ENCODE results near the gene FGF1.

The FGF1 gene

DNA sequence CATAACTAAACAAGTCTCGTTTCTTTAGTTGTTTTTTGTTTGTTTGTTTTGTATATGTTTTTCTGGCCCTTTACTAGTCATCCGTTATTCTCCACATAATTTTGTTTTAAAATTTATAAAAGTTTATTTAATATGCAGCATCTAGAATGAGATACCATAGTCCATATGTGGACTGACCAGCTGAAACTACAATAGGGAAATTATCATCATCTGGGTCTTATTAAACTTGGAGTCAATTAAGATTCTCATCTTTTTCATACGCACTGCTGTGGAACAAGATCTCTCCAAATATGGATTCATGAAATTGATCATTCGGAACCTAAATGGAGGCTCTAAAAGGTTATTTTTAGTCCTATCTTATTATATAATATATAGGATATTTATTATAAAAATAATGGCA, 99.3 kb downstream of the FGF1 start:
- H3K36me3 ChIP-seq (ENCODE audit: control insufficient read depth in 2 of 2, insufficient read depth in 1 of 2, low read length in 2 of 2) = no peaks in the 10 kb centered on the region
- no peak for TF ChIP-seq ZNF514 (tag by site-specific recombination; IDR thresholded peaks at IDR 0.05)
- TF ChIP-seq ZNF19 (tag by site-specific recombination; IDR thresholded peaks at IDR 0.05; ENCODE audit: low read depth) = no peak
- TF ChIP-seq ZNF266 (tag by site-specific recombination; IDR thresholded peaks at IDR 0.05; ENCODE audit: low read depth) = no peak
- TF ChIP-seq, protein P1, sequence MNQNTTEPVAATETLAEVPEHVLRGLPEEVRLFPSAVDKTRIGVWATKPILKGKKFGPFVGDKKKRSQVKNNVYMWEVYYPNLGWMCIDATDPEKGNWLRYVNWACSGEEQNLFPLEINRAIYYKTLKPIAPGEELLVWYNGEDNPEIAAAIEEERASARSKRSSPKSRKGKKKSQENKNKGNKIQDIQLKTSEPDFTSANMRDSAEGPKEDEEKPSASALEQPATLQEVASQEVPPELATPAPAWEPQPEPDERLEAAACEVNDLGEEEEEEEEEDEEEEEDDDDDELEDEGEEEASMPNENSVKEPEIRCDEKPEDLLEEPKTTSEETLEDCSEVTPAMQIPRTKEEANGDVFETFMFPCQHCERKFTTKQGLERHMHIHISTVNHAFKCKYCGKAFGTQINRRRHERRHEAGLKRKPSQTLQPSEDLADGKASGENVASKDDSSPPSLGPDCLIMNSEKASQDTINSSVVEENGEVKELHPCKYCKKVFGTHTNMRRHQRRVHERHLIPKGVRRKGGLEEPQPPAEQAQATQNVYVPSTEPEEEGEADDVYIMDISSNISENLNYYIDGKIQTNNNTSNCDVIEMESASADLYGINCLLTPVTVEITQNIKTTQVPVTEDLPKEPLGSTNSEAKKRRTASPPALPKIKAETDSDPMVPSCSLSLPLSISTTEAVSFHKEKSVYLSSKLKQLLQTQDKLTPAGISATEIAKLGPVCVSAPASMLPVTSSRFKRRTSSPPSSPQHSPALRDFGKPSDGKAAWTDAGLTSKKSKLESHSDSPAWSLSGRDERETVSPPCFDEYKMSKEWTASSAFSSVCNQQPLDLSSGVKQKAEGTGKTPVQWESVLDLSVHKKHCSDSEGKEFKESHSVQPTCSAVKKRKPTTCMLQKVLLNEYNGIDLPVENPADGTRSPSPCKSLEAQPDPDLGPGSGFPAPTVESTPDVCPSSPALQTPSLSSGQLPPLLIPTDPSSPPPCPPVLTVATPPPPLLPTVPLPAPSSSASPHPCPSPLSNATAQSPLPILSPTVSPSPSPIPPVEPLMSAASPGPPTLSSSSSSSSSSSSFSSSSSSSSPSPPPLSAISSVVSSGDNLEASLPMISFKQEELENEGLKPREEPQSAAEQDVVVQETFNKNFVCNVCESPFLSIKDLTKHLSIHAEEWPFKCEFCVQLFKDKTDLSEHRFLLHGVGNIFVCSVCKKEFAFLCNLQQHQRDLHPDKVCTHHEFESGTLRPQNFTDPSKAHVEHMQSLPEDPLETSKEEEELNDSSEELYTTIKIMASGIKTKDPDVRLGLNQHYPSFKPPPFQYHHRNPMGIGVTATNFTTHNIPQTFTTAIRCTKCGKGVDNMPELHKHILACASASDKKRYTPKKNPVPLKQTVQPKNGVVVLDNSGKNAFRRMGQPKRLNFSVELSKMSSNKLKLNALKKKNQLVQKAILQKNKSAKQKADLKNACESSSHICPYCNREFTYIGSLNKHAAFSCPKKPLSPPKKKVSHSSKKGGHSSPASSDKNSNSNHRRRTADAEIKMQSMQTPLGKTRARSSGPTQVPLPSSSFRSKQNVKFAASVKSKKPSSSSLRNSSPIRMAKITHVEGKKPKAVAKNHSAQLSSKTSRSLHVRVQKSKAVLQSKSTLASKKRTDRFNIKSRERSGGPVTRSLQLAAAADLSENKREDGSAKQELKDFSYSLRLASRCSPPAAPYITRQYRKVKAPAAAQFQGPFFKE (tag by site-specific recombination; IDR thresholded peaks at IDR 0.05; ENCODE audit: borderline replicate concordance) = no peak
- TF ChIP-seq ZSCAN23 (tag by site-specific recombination; IDR thresholded peaks at IDR 0.05) = no peak
- TF ChIP-seq REPIN1 (tag by site-specific recombination; IDR thresholded peaks at IDR 0.05; ENCODE audit: low read depth) = no peak
- no peak for TF ChIP-seq ZNF626 (tag by site-specific recombination; IDR thresholded peaks at IDR 0.05)
- TF ChIP-seq ZNF48 (tag by site-specific recombination; IDR thresholded peaks at IDR 0.05) = no peak
- no peak for TF ChIP-seq ZNF677 (tag by site-specific recombination; IDR thresholded peaks at IDR 0.05)
- no peak for TF ChIP-seq ZNF138 (tag by site-specific recombination; IDR thresholded peaks at IDR 0.05; ENCODE audit: borderline replicate concordance)
- no peak for TF ChIP-seq ZNF777 (tag by site-specific recombination; IDR thresholded peaks at IDR 0.05; ENCODE audit: borderline replicate concordance)
- no peak for TF ChIP-seq ZNF133 (tag by site-specific recombination; IDR thresholded peaks at IDR 0.05)
- no peak for TF ChIP-seq ZNF843 (tag by site-specific recombination; IDR thresholded peaks at IDR 0.05)
- no peak for TF ChIP-seq SP3 (tag by site-specific recombination; IDR thresholded peaks at IDR 0.05)
- no peak for TF ChIP-seq ZXDB (tag by site-specific recombination; IDR thresholded peaks at IDR 0.05)
- TF ChIP-seq, protein P2, sequence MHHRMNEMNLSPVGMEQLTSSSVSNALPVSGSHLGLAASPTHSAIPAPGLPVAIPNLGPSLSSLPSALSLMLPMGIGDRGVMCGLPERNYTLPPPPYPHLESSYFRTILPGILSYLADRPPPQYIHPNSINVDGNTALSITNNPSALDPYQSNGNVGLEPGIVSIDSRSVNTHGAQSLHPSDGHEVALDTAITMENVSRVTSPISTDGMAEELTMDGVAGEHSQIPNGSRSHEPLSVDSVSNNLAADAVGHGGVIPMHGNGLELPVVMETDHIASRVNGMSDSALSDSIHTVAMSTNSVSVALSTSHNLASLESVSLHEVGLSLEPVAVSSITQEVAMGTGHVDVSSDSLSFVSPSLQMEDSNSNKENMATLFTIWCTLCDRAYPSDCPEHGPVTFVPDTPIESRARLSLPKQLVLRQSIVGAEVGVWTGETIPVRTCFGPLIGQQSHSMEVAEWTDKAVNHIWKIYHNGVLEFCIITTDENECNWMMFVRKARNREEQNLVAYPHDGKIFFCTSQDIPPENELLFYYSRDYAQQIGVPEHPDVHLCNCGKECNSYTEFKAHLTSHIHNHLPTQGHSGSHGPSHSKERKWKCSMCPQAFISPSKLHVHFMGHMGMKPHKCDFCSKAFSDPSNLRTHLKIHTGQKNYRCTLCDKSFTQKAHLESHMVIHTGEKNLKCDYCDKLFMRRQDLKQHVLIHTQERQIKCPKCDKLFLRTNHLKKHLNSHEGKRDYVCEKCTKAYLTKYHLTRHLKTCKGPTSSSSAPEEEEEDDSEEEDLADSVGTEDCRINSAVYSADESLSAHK (tag by site-specific recombination; IDR thresholded peaks at IDR 0.05) = no peak
- TF ChIP-seq, protein P3, sequence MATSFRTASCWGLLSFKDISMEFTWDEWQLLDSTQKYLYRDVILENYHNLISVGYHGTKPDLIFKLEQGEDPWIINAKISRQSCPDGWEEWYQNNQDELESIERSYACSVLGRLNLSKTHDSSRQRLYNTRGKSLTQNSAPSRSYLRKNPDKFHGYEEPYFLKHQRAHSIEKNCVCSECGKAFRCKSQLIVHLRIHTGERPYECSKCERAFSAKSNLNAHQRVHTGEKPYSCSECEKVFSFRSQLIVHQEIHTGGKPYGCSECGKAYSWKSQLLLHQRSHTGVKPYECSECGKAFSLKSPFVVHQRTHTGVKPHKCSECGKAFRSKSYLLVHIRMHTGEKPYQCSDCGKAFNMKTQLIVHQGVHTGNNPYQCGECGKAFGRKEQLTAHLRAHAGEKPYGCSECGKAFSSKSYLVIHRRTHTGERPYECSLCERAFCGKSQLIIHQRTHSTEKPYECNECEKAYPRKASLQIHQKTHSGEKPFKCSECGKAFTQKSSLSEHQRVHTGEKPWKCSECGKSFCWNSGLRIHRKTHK (tag by site-specific recombination; IDR thresholded peaks at IDR 0.05) = no peak
- TF ChIP-seq, protein P4, sequence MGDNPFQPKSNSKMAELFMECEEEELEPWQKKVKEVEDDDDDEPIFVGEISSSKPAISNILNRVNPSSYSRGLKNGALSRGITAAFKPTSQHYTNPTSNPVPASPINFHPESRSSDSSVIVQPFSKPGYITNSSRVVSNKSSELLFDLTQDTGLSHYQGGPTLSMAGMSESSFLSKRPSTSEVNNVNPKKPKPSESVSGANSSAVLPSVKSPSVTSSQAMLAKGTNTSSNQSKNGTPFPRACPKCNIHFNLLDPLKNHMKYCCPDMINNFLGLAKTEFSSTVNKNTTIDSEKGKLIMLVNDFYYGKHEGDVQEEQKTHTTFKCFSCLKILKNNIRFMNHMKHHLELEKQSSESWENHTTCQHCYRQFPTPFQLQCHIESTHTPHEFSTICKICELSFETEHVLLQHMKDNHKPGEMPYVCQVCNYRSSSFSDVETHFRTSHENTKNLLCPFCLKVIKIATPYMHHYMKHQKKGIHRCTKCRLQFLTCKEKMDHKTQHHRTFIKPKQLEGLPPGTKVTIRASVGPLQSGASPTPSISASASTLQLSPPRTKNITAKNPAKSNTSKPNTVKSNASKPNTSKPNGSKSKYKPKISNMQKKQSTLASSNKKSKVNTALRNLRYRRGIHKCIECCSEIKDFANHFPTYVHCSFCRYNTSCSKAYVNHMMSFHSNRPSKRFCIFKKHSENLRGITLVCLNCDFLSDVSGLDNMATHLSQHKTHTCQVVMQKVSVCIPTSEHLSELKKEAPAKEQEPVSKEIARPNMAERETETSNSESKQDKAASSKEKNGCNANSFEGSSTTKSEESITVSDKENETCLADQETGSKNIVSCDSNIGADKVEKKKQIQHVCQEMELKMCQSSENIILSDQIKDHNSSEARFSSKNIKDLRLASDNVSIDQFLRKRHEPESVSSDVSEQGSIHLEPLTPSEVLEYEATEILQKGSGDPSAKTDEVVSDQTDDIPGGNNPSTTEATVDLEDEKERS (tag by site-specific recombination; IDR thresholded peaks at IDR 0.05) = no peak
- TF ChIP-seq, protein P5, sequence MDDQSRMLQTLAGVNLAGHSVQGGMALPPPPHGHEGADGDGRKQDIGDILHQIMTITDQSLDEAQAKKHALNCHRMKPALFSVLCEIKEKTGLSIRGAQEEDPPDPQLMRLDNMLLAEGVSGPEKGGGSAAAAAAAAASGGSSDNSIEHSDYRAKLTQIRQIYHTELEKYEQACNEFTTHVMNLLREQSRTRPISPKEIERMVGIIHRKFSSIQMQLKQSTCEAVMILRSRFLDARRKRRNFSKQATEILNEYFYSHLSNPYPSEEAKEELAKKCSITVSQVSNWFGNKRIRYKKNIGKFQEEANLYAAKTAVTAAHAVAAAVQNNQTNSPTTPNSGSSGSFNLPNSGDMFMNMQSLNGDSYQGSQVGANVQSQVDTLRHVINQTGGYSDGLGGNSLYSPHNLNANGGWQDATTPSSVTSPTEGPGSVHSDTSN (CRISPR knock-in tag; IDR thresholded peaks at IDR 0.05) = no peak
- POLR2A ChIA-PET = no interaction called here
- H3K9me3 ChIP-seq (ENCODE audit: control insufficient read depth, insufficient read depth, low read depth, low read length) = no peaks in the 10 kb centered on the region
- H3K27ac ChIP-seq (ENCODE audit: extremely low read depth, low read depth, low read length) = no peak overlapping the region
- CTCF ChIA-PET = interaction anchor here (0.7 to 3.1 kb wide), 16 partner anchors 9 to 131 kb away, joined by 3 to 17 read pairs (median 4); no protein-coding TSS in a partner anchor
- no peaks in the 10 kb centered on the region for H3K4me1 ChIP-seq (ENCODE audit: control insufficient read depth, insufficient read depth, low read length)
- H3K4me3 ChIP-seq (ENCODE audit: low read depth, low read length) = no peak overlapping the region
